Vagina (tissue), 2 donors: ENCODE results near the gene FASN.

Source experiments
- POLR2A ChIP-seq, 2 donors: fragments of 450-650 bp; IDR thresholded peaks; one replicate each; pipeline ENCODE4 v1.6.1; 2017; ENCODE audit warnings: antibody characterized with exemption in 2 of 2, mild to moderate bottlenecking in 2 of 2, moderate library complexity in 2 of 2
- POLR2AphosphoS5 ChIP-seq, 2 donors: sonication (generic); formaldehyde crosslinking; IDR thresholded peaks; one replicate each; pipeline ENCODE4 v1.9.0; 2017; ENCODE audit warnings: antibody characterized with exemption in 2 of 2, mild to moderate bottlenecking in 2 of 2, low read depth in 1 of 2; ENCODE audit not compliant: insufficient read depth in 1 of 2

DNA sequence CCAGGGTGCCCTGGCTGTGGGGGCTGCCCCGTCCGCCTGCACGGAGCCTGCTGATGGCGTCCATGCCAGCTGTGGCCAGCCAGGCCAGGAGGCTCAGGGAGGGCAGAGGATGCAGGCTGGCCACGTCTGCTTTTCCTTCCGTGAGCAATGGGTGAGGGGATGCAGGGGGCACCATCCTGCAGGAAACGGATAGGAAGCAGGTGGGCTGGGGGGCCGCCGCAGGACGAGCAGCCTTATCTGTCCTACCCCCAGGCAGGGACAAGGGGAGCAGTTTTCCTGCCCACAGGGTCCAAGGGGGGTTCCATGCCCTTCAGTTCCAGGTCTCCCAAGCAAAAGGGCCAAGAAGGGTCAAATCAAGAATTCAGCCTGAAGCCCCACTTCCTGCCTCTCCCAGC lies 39.2 kb downstream of the FASN start:
- no peak for TF ChIP-seq POLR2A (IDR thresholded peaks at IDR 0.05)
- no peak for TF ChIP-seq POLR2AphosphoS5 (IDR thresholded peaks at IDR 0.05; ENCODE audit: insufficient read depth in 1 of 2, low read depth in 1 of 2)
